Dedifferentiated amniotic fluid mesenchymal stem cell (primary cell): Measurements from ENCODE around the gene RUNX2.
"Not testable (repeated sequence)": the region's sequence is repeated elsewhere in the genome, so short reads cannot be mapped to it uniquely, and the experiment has no call there.

Source experiments
- DNase-seq: peaks from one replicate; pipeline ENCODE4 v3.0.0-alpha.2; 2016; ENCODE audit errors: extremely low spot score

The RUNX2 gene

GRCh38 chr6:45327956-45328522 is at the start of gene RUNX2:
Gene RUNX2 (plus strand): TSS chr6:45328330. CDS start chr6:45328727, 397 bp downstream.
- peak; percentile 61 for DNase-seq

DNA sequence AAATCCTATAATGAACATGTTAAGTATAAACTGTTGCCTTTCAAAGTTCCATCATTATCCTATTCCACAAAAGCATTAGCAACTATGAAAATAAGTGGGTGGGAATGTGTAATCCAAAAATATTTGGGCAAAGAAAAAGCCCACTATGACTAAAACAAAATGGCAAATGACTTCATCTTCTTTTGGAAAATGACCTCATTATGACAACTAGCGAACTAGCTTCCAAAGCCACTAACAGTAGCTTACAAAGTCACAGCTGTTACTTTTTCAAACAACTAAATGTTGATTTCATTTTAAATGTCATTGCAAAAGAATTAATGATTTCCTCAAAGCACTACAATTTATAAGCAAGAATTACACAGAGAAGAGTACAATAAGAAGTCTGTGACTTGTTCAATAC is 49.8 kb upstream of the RUNX2 start:
- DNase-seq: no peak

DNA sequence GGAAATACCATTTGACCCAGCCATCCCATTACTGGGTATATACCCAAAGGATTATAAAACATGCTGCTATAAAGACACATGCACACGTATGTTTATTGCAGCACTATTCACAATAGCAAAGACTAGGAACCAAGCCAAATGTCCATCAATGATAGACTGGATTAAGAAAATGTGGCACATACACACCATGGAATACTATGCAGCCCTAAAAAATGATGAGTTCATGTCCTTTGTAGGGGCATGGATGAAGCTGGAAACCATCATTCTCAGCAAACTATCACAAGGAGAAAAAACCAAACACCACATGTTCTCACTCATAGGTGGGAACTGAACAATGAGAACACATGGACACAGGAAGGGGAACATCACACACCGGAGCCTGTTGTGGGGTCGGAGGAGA is 41.4 kb upstream of the RUNX2 start:
- DNase-seq: not testable (repeated sequence)

GRCh38 chr6:45289751-45290514 is 38.2 kb upstream of the RUNX2 start:
- no peak for DNase-seq

DNA sequence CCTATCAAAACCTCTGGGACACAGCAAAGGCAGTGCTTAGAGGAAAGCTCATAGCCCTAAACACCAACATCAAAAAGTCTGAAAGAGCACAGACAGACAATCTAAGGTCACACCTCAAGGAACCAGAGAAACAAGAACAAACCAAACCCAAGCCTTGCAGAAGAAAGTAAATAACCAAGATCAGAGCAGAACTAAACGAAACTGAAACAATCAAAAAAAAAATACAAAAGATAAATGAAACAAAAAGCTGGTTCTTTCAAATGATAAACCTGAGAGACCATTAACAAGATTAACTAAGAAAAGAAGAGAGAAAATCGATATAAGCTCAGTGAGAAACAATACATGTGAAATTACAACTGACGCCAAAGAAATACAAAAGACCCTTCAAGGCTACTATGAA is 34.8 kb upstream of the RUNX2 start:
- DNase-seq: no peak

DNA sequence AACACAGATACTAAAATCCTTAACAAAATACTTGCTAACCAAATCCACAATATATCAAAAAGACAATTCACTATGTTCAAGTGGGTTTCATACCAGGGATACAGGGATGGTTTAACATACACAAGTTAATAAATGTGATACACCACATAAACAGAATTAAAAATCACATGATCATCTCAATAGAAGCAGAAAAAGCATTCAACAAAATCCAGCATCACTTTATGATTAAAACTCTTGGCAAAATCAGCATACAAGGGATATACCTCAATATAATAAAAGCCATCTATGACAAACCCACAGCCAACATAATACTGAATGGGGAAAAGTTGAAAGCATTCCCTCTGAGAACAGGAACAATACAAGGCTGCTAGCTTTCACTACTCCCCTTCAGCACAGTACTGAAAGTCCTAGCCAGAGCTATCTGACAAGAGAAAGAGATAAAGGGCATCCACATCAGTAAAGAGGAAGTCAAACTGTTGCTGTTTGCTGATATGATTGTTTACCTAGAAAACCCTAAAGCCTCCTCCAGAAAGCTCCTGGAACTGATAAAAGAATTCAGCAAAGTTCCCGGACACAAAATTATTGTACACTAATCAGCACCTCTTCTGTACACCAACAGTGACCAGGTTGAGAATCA is 33.9 kb upstream of the RUNX2 start:
- DNase-seq: not testable (repeated sequence)

DNA sequence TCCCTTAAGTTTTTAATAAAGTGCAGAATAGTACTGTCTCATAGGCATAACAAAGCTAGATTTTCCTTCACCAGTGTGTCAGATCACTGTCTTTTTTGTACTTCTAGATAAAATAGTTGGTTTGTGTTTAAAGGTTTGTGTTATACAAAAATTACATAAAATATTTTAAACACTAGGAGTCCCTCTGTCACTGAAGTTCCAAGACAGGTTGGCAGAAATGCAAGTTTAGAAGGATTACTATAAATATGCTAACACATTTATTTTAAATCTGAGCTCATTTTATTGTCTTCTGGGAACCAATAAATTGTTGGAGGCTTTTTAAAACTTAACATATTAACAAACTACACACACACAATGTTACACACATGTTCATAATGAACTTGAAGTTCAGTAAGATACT is 30.8 kb upstream of the RUNX2 start:
- DNase-seq: no peak

DNA sequence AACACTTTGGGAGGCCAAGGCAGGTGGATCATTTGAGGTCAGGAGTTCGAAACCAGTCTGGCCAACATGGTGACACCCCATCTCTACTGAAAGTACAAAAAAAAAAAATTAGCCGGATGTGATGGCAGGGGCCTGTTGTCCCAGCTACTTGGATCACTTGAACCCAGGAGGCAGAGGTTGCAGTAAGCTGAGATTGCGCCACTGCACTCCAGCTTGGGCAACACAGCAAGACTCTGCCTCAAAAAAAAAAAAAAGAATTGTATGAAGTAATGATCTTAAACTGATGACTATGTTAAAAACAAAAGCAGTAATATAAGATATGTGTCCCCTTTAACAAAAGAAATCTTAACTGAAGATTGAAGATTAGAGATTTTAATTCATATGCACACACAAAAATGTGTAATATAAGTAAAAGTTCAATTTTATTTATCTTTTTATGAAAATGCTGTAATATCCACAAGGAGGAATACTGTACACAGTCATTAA is 29.0 kb upstream of the RUNX2 start:
- no peak for DNase-seq

- no peak for DNase-seq
Measured at GRCh38 chr6:45300736-45301135, 27.4 kb upstream of the RUNX2 start.

GRCh38 chr6:45301348-45302142 is 26.6 kb upstream of the RUNX2 start:
- no peak for DNase-seq

DNA sequence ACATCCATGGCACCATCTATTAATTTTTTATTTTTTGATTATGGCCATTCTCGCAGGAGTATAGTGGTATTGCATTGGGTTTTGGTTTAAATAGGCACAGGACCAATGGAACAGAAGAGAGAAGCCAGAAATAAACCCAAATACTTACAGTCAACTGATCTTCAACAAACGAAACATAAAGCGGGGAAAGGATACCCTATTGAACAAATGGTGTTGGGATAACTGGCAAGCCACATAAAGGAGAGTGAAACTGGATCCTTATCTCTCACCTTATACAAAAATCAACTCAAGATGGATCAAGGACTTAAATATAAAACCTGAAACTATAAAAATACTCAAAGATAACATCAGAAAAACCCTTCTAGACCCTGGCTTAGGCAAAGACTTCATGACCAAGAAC is 25.3 kb upstream of the RUNX2 start:
- no peak for DNase-seq

DNA sequence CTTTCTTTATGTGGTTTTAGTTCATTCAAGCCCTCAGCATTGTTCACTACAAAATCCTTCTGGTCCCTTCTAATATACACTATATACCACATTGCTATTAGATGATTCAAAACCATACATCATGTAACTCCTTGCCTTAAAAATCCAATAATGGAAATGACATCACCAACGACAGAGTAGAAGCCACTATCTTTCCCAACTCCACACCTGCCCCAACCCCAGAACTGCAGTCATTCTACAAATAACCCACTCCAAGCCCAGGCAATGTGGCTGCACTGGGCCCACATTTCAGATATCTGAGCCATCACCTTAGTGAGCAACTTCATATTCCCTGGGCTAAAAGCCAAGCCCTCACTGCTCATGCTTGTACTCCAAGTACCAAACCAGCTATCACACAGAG is 22.6 kb upstream of the RUNX2 start:
- no peak for DNase-seq

DNA sequence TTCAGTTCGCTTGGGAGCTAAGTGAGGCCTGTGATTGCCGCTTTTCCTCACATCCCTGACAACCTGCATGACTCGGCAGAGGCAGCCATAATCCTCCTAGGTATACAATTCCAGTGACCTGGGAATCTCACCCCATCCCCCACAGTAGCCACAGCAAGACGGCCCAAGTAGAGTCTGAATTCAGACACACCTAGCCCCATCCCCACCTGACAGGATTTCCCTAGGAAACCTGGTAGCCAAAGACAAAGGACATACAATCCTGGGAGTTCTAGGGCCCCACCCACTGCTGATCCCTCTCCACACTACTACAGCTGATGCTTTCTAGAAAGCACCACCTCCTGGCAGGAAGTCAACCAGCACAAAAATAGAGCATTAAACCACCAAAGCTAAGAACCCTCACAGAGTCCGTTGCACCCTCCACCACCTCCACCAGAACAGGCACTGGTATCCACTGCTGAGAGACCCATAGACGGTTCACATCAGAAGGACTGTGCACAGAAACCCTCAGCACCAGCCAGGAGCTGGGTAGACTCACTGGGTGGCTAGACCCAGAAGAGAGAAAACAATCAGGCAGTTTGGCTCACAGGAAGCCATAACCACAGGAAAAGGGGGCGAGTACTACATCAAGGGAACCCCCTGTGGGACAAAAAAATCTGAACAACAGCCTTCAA is 17.9 kb upstream of the RUNX2 start:
- DNase-seq: no peak

GRCh38 chr6:45314146-45314545 is 14.0 kb upstream of the RUNX2 start:
- no peak for DNase-seq

GRCh38 chr6:45320349-45320748 is 7.8 kb upstream of the RUNX2 start:
- no peak for DNase-seq

DNA sequence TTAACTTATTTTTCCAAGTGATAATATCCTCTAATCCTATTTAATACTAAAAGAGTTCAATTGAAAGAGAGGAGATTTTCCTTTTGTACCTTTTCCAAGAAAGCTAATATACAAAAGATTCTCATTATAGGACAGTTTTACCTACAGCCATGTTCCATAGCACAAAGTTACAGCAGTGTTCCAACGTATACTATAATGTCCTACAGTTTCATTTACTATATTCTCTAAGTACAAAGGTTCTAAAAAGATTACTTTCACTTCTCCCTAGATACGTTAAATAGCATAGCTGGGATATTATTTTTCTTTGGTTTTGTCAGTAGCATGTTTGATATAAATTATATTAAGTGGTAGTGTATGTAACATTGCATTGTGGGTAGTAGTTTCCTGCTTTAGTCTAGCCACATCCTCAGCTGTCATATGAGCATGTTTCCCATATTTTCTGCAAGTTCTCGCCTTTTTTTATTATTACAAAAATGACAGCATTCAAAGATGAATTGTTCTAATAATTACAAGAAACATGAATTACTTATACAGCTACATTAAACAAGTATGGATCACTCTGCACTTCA is 4.4 kb upstream of the RUNX2 start:
- DNase-seq: no peak

GRCh38 chr6:45326698-45327417 is 1.3 kb upstream of the RUNX2 start:
- no peak for DNase-seq

- no peak for DNase-seq
Measured at GRCh38 chr6:45328523-45328922, 393 bp downstream of the RUNX2 start.

DNA sequence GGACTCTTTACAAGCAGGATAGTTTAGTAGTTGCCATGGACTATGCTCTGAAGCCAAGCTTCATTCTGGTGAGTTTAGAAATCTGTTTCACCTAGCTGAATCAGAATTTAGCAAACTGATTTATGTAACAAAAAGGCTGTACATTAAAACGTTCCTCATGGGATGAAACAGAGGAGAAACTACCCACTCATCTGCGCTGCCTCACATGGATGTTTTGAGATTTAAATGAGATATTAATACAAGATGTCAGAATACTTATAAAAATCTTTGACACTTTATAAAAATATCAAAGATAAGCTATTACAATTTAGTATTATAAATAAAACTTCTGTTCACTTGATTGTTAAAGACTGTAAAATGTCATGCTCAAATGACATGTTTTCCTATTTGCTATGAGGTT is 16.8 kb downstream of the RUNX2 start:
- DNase-seq: no peak

- DNase-seq: peak; percentile 22
Measured at GRCh38 chr6:45350186-45350710, 22.1 kb downstream of the RUNX2 start.
